K562 (cell line): Measurements from ENCODE around the gene COA3. TPM values are rescaled to one million over a fixed set of nuclear protein-coding genes. Genes with fewer than 3 reads are reported as not detected.
A peak's percentile ranks its signal among the peaks of the same experiment; 100 is the strongest.
"Not testable (repeated sequence)": the region's sequence is repeated elsewhere in the genome, so short reads cannot be mapped to it uniquely, and the experiment has no call there.

Source experiments
- ATAC-seq: fragments of 200-7000 bp; cut with Tn5 transposase; 3 replicates; pipeline ENCODE4 v1.9.1; 2020; ENCODE audit warnings: moderate library complexity
- BruUV-seq: library from RNA; stranded (reverse); fragments of 400-500 nt; replicated peaks from 2 replicates; lab custom pipeline; 2021; lab: Mats Ljungman, UMichigan
- CTCF ChIA-PET: fragments of 300-600 bp; formaldehyde crosslinking; extraction: SDS; loops from one replicate; lab custom pipeline; 2021; ENCODE audit warnings: low intra/inter-chr PET ratio; lab: Yijun Ruan, JAX
- POLR2A ChIA-PET: fragments of 300-600, 350-650 bp; sonication (Branson Sonifier 250); formaldehyde crosslinking; extraction: SDS; loops from one replicate; lab custom pipeline; 2021; ENCODE audit warnings: antibody characterized with exemption, inconsistent platforms; lab: Yijun Ruan, JAX
- DNase-seq, 4 experiments: peaks; one replicate each; pipeline versions ENCODE4 v3.0.0 to v3.0.0-alpha.2; 2011 to 2018; ENCODE audit warnings: low spot score in 3 of 4, mixed read lengths in 3 of 4; ENCODE audit errors: extremely low read depth in 1 of 4
- FAIRE-seq: peaks from 2 replicates; lab custom pipeline; 2011; peaks lifted over from hg19 to GRCh38; lab: Jason Lieb, UNC
- H2AFZ ChIP-seq: 2 replicates; pipeline ENCODE4 v1.6.0; 2011; ENCODE audit warnings: low read depth, low read length, control low read depth, inconsistent platforms
- H3K27ac ChIP-seq: fragments of 200-600 bp; 3 replicates; pipeline ENCODE4 v1.8.0; 2011; ENCODE audit warnings: low read depth, mild to moderate bottlenecking, control low read depth, inconsistent platforms, low read length, moderate library complexity, mixed read lengths; ENCODE audit errors: extremely low read depth
- H3K27me3 ChIP-seq, 2 experiments: fragments of 300-600 bp in 1 of 2; 2 replicates in 1 of 2; 3 replicates in 1 of 2; pipeline versions ENCODE4 v1.6.0 to v1.8.0; 2011; ENCODE audit warnings: inconsistent platforms in 2 of 2, low read length in 2 of 2, mild to moderate bottlenecking in 1 of 2, mixed read lengths in 1 of 2, moderate library complexity in 1 of 2; ENCODE audit not compliant: control insufficient read depth in 2 of 2, insufficient read depth in 2 of 2
- H3K36me3 ChIP-seq: fragments of 300-600 bp; 3 replicates; pipeline ENCODE4 v1.8.0; 2011; ENCODE audit warnings: mild to moderate bottlenecking, low read length, inconsistent platforms; ENCODE audit not compliant: control insufficient read depth, insufficient read depth
- H3K4me1 ChIP-seq, 2 experiments: fragments of 200-600 bp in 1 of 2; replicated peaks in 1 of 2; 2 replicates in 1 of 2; 3 replicates in 1 of 2; pipeline versions ENCODE4 v1.5.1 to v1.8.0; 2011; ENCODE audit warnings: inconsistent platforms in 2 of 2, low read length in 2 of 2, mild to moderate bottlenecking in 1 of 2, mixed read lengths in 1 of 2, moderate library complexity in 1 of 2; ENCODE audit not compliant: control insufficient read depth in 2 of 2, insufficient read depth in 2 of 2
- H3K4me2 ChIP-seq: 2 replicates; pipeline ENCODE4 v1.6.1; 2011; ENCODE audit warnings: low read length, control low read depth, inconsistent platforms, mixed read lengths; ENCODE audit not compliant: insufficient read depth
- H3K4me3 ChIP-seq: fragments of 200-600 bp; sonication (generic), shearing (Covaris generic); 2 replicates; pipeline ENCODE4 v1.5.1; 2016; ENCODE audit warnings: control low read depth, inconsistent platforms
- H3K79me2 ChIP-seq: fragments of 200-600 bp; 3 replicates; pipeline ENCODE4 v1.8.0; 2011; ENCODE audit warnings: low read length, inconsistent platforms; ENCODE audit not compliant: control insufficient read depth, insufficient read depth
- H3K9ac ChIP-seq, 2 experiments: 2 replicates each; pipeline versions ENCODE4 v1.6.0 to v1.6.1; 2011; ENCODE audit warnings: low read depth in 2 of 2, low read length in 2 of 2, control low read depth in 1 of 2, inconsistent platforms in 1 of 2, mild to moderate bottlenecking in 1 of 2, mixed read lengths in 1 of 2; ENCODE audit not compliant: insufficient read depth in 1 of 2
- H3K9me1 ChIP-seq: one replicate; pipeline ENCODE4 v1.6.0; 2011; ENCODE audit warnings: inconsistent platforms, mild to moderate bottlenecking, low read length, moderate library complexity; ENCODE audit not compliant: control insufficient read depth, insufficient read depth
- H3K9me3 ChIP-seq: replicated peaks from 2 replicates; pipeline ENCODE4 v1.5.1; 2011; ENCODE audit warnings: low read depth, low read length, inconsistent platforms; ENCODE audit not compliant: control insufficient read depth, insufficient read depth
- H4K20me1 ChIP-seq: replicated peaks from 2 replicates; pipeline ENCODE4 v1.6.1; 2011; ENCODE audit warnings: low read length, inconsistent platforms, mixed read lengths; ENCODE audit not compliant: control insufficient read depth, insufficient read depth
- ARID1B ChIP-seq: fragments of 450-650 bp; IDR thresholded peaks from 2 replicates; pipeline ENCODE4 v1.6.1; 2016; ENCODE audit warnings: antibody characterized with exemption, mild to moderate bottlenecking, inconsistent platforms
- BCOR ChIP-seq: fragments of 450-650 bp; IDR thresholded peaks from 2 replicates; pipeline ENCODE4 v1.6.1; 2016
- BHLHE40 ChIP-seq: IDR thresholded peaks from 2 replicates; pipeline ENCODE4 v1.6.1; 2011; ENCODE audit warnings: low read length, improper control_type of control experiment
- CBFA2T3 ChIP-seq: fragments of 450-650 bp; IDR thresholded peaks from 2 replicates; pipeline ENCODE4 v1.6.1; 2017
- CEBPB ChIP-seq: fragments of 450-650 bp; IDR thresholded peaks from 2 replicates; pipeline ENCODE4 v1.6.1; 2016; ENCODE audit warnings: missing genetic modification characterization, missing compliant biosample characterization
- CEBPG ChIP-seq, 3 experiments: fragments of 200-800 bp in 1 of 3; sonication (Bioruptor generic) in 1 of 3; sonication (generic) in 1 of 3; formaldehyde crosslinking in 1 of 3; IDR thresholded peaks in 2 of 3; conservative IDR thresholded peaks in 1 of 3; 2 replicates each; pipeline versions ENCODE4 v1.6.1 to v1.8.0; 2016 to 2022; ENCODE audit warnings: missing compliant biosample characterization in 2 of 3, missing genetic modification characterization in 2 of 3, mild to moderate bottlenecking in 1 of 3, missing genetic modification reagents in 1 of 3
- CTBP1 ChIP-seq: fragments of 450-650 bp; IDR thresholded peaks from 2 replicates; pipeline ENCODE4 v1.6.1; 2016; ENCODE audit warnings: borderline replicate concordance
- CXXC5 ChIP-seq: fragments of 250-450 bp; sonication (Bioruptor Pico); IDR thresholded peaks from 2 replicates; pipeline ENCODE4 v1.8.0; 2022; ENCODE audit warnings: inconsistent platforms, mild to moderate bottlenecking, moderate library complexity
- HDAC1 ChIP-seq, 2 experiments: fragments of 450-650 bp; IDR thresholded peaks; 2 replicates each; pipeline ENCODE4 v1.6.1; 2016 to 2017; ENCODE audit warnings: inconsistent platforms in 1 of 2, mild to moderate bottlenecking in 1 of 2, moderate library complexity in 1 of 2
- HDAC2 ChIP-seq: fragments of 450-650 bp; IDR thresholded peaks from 2 replicates; pipeline ENCODE4 v1.6.1; 2016; ENCODE audit warnings: mild to moderate bottlenecking
- KDM1A ChIP-seq, 2 experiments: fragments of 450-650 bp; IDR thresholded peaks; 2 replicates each; pipeline ENCODE4 v1.6.1; 2016; ENCODE audit warnings: mild to moderate bottlenecking in 2 of 2
- NR2C2 ChIP-seq, 2 experiments: fragments of 200-800 bp in 1 of 2; sonication (Bioruptor generic) in 1 of 2; sonication (generic) in 1 of 2; formaldehyde crosslinking in 1 of 2; IDR thresholded peaks; 2 replicates each; pipeline versions ENCODE4 v1.6.1 to v1.8.0; 2016 to 2022; ENCODE audit warnings: mild to moderate bottlenecking in 1 of 2, missing compliant biosample characterization in 1 of 2, missing genetic modification characterization in 1 of 2, missing genetic modification reagents in 1 of 2
- NRF1 ChIP-seq, 2 experiments: fragments of 450-650 bp; IDR thresholded peaks in 1 of 2; conservative IDR thresholded peaks in 1 of 2; 2 replicates each; pipeline ENCODE4 v1.6.1; 2014; ENCODE audit warnings: mild to moderate bottlenecking in 2 of 2
- RCOR1 ChIP-seq, 2 experiments: IDR thresholded peaks; 2 replicates each; pipeline ENCODE4 v1.6.1; 2012; ENCODE audit warnings: low read depth in 2 of 2, low read length in 2 of 2, borderline replicate concordance in 1 of 2, improper control_type of control experiment in 1 of 2
- SMAD4 ChIP-seq: fragments of 250-450 bp; sonication (Bioruptor Pico); conservative IDR thresholded peaks from 2 replicates; pipeline ENCODE4 v1.8.0; 2021; ENCODE audit warnings: inconsistent platforms, mild to moderate bottlenecking, moderate library complexity
- SMARCA4 ChIP-seq: fragments of 450-650 bp; IDR thresholded peaks from 2 replicates; pipeline ENCODE4 v1.6.1; 2016
- SOX6 ChIP-seq: fragments of 450-650 bp; IDR thresholded peaks from 2 replicates; pipeline ENCODE4 v1.6.1; 2014; ENCODE audit warnings: mild to moderate bottlenecking
- SPI1 ChIP-seq: IDR thresholded peaks from 2 replicates; pipeline ENCODE4 v1.6.1; 2011; ENCODE audit warnings: low read depth, low read length, control low read depth, borderline replicate concordance
- TCF3 ChIP-seq: sonication (generic); formaldehyde crosslinking; IDR thresholded peaks from 2 replicates; pipeline ENCODE4 v1.4.0; 2020; ENCODE audit warnings: mild to moderate bottlenecking, missing genetic modification reagents
- WGBS: fragments of 100-300 bp; shearing (Covaris generic); methylation state at CpG from one replicate; pipeline ENCODE4 v1.1.6; 2016; ENCODE audit warnings: low coverage, mixed read lengths; ENCODE audit not compliant: insufficient coverage; ENCODE audit errors: missing lambda C conversion rate; 5-methylcytosine and 5-hydroxymethylcytosine counted together
- in situ Hi-C: fragments of 300-500 bp; cut with MboI; formaldehyde crosslinking; loops from 4 replicates; pipeline ENCODE4 v1.15.0; 2018; ENCODE audit warnings: inconsistent platforms, mixed read lengths
- intact Hi-C: fragments of 100-400 bp; cut with micrococcal nuclease; formaldehyde crosslinking; loops from 2 replicates; pipeline ENCODE4 v1.14.2; 2022
- polyA plus RNA-seq, 8 experiments: library from polyadenylated mRNA; depleted of rRNA in 4 of 8; stranded (reverse) in 5 of 8; unstranded in 3 of 8; fragments of >200 nt; fragmentation: Nextera tagmentation in 2 of 8; fragmentation: Illumina TruSeq in 1 of 8; extraction: Ambion mirVana in 2 of 8; extraction: Trizol in 1 of 8; gene quantifications; 2 replicates each; pipeline versions ENCODE4 v1.2.1 to v1.2.3, GENCODE V29; 2011 to 2014; ENCODE audit warnings: inconsistent platforms in 1 of 8, missing spikeins in 1 of 8
- total RNA-seq, 7 experiments: library from RNA; depleted of rRNA in 6 of 7; stranded (reverse); fragments of >200 nt in 6 of 7; fragmentation: Illumina TruSeq in 2 of 7; extraction: Trizol in 2 of 7; gene quantifications; 2 replicates each; pipeline versions ENCODE4 v1.2.1 to v1.2.3, GENCODE V29; 2011 to 2021; ENCODE audit warnings: low replicate concordance in 1 of 7
- TF ChIP-seq, protein P1 (sequence below): fragments of 450-650 bp; IDR thresholded peaks from 2 replicates; pipeline ENCODE4 v1.6.1; 2016; ENCODE audit warnings: low read depth, mild to moderate bottlenecking, moderate library complexity

Gene COA3
- total and polyA plus RNA-seq, 9 of the 15 experiments (the other 6 are each of a cell fraction or from before 2014, with no cell fraction given): 49.6 to 153 (median 61.4) TPM

DNA sequence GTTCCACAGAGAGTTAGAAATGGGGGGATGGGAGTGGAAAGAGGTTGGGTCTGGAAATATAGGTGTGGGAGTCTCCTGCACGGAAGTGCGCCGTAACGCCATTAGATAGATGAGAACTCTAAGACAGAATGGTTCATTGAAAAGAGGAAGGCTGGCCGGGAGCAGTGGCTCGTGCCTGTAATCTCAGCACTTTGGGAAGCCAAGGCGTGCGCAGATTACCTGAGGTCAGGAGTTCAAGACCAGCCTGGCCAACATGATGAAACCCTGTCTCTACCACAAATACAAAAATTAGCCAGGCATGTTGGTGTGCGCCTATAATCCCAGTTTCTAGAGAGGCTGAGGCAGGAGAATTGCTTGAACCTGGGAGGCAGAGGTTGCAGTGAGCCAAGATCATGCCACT, 30.5 kb downstream of the COA3 start:
- WGBS: 6% methylated on average over 9 of the region's 9 CpGs
- FAIRE-seq; H3K9me3 ChIP-seq; H3K27me3 ChIP-seq; CTCF ChIA-PET; H4K20me1 ChIP-seq; intact Hi-C loops; H3K36me3 ChIP-seq; DNase-seq; H3K9ac ChIP-seq; H3K79me2 ChIP-seq; H3K27ac ChIP-seq; H3K4me3 ChIP-seq; BruUV-seq; H3K9me1 ChIP-seq; in situ Hi-C loops; TF ChIP-seq NR2C2 (CRISPR knock-in tag; IDR thresholded peaks at IDR 0.05): not testable (repeated sequence)
- TF ChIP-seq SOX6: peak; percentile 51; the same call in 1 of the 2 replicates
- peak; percentile 50; the same call in 1 of the 2 replicates for TF ChIP-seq HDAC2
- peak; percentile 20; the same call in 1 of the 2 replicates for TF ChIP-seq CTBP1
- TF ChIP-seq CEBPB: 0 out of 2 replicates have a peak, but pooled peaks have one; percentile 14
- TF ChIP-seq SPI1: peak; percentile 86; the same call in 1 of the 2 replicates
- TF ChIP-seq, protein P1, sequence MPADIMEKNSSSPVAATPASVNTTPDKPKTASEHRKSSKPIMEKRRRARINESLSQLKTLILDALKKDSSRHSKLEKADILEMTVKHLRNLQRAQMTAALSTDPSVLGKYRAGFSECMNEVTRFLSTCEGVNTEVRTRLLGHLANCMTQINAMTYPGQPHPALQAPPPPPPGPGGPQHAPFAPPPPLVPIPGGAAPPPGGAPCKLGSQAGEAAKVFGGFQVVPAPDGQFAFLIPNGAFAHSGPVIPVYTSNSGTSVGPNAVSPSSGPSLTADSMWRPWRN: peak; percentile 60; the same call in 1 of the 2 replicates
- TF ChIP-seq RCOR1 (IDR thresholded peaks at IDR 0.05; ENCODE audit: borderline replicate concordance in 1 of 2, low read depth in 2 of 2, low read length in 2 of 2): peak in 1 of 2 experiments; percentile 70; a peak in 3 of 4 replicates
- peak; percentile 58 to 59 for TF ChIP-seq NRF1 (conservative IDR thresholded peaks at IDR 0.05 in 1 of 2, IDR thresholded peaks at IDR 0.05 in 1 of 2)
- TF ChIP-seq CXXC5 (CRISPR knock-in tag): peak; percentile 76
- 0 out of 2 replicates have a peak, but pooled peaks have one; percentile 25 for TF ChIP-seq SMAD4 (CRISPR knock-in tag)
- peak in 1 of 2 experiments; percentile 73; a peak in 2 of 4 replicates for TF ChIP-seq HDAC1 (IDR thresholded peaks at IDR 0.05)
- peak; percentile 33 for TF ChIP-seq ARID1B
- TF ChIP-seq KDM1A (IDR thresholded peaks at IDR 0.05): peak; percentile 89 to 92
- 0 out of 2 replicates have a peak, but pooled peaks have one; percentile 30 for TF ChIP-seq SMARCA4
- 0 out of 2 replicates have a peak, but pooled peaks have one; percentile 45 for TF ChIP-seq CEBPG (CRISPR knock-in tag; IDR thresholded peaks at IDR 0.05)
- peak; percentile 6 to 62; a peak in 2 of 4 replicates for TF ChIP-seq CEBPG (tag; conservative IDR thresholded peaks at IDR 0.05 in 1 of 2, IDR thresholded peaks at IDR 0.05 in 1 of 2)
- TF ChIP-seq BHLHE40: peak; percentile 88
- TF ChIP-seq CBFA2T3: 0 out of 2 replicates have a peak, but pooled peaks have one; percentile 31
- TF ChIP-seq TCF3 (CRISPR knock-in tag): peak; percentile 28
- TF ChIP-seq BCOR: peak; percentile 32; the same call in 1 of the 2 replicates
- TF ChIP-seq NR2C2 (tag; IDR thresholded peaks at IDR 0.05): peak; percentile 47
- H3K4me1 ChIP-seq: peaks cover 14 to 15% of the 10 kb centered on the region in 2 experiments; a peak in 3 of 5 replicates
- ATAC-seq: peak; percentile 9; the same call in 2 of the 3 replicates
- peak overlapping the region; percentile 30; the same call in 1 of the 2 replicates for H3K4me2 ChIP-seq
- POLR2A ChIA-PET: interaction anchor here (1.6 kb wide), 1 partner anchor 50 kb away, joined by 3 read pairs; no protein-coding TSS in a partner anchor
- peak overlapping the region; percentile 87 for H2AFZ ChIP-seq
